NCI-H2227 treated with DMSO at 0.1 percent for 48 hours (cell line): ENCODE measurements around the gene PTPN1.
"Not testable (repeated sequence)": the region's sequence is repeated elsewhere in the genome, so short reads cannot be mapped to it uniquely, and the experiment has no call there.

Experiments used
- DNase-seq: peaks from one replicate; lab custom pipeline; 2025; lab: John Stamatoyannopoulos, UW

Gene PTPN1

GRCh38 chr20:50610212-50610718 is 100.1 kb downstream of the PTPN1 start:
- DNase-seq = no peak

GRCh38 chr20:50611128-50611810 is 101.1 kb downstream of the PTPN1 start:
- no peak for DNase-seq

- no peak for DNase-seq
Observed at GRCh38 chr20:50613438-50614169, 103.4 kb downstream of the PTPN1 start.

GRCh38 chr20:50615407-50615806 is 105.2 kb downstream of the PTPN1 start:
- DNase-seq = no peak

GRCh38 chr20:50617022-50617421 is 106.8 kb downstream of the PTPN1 start:
- no peak for DNase-seq

GRCh38 chr20:50618537-50618936 is 108.4 kb downstream of the PTPN1 start:
- no peak for DNase-seq

GRCh38 chr20:50620459-50620858 is 110.3 kb downstream of the PTPN1 start:
- not testable (repeated sequence) for DNase-seq

- no peak for DNase-seq
Observed at GRCh38 chr20:50621068-50621665, 111.0 kb downstream of the PTPN1 start.

- DNase-seq = no peak
Observed at GRCh38 chr20:50624351-50625016, 114.3 kb downstream of the PTPN1 start.

GRCh38 chr20:50625986-50626677 is 115.9 kb downstream of the PTPN1 start:
- DNase-seq = no peak

- DNase-seq = no peak
Observed at GRCh38 chr20:50627747-50628146, 117.6 kb downstream of the PTPN1 start.

GRCh38 chr20:50628332-50628731 is 118.1 kb downstream of the PTPN1 start:
- DNase-seq = no peak

- DNase-seq = no peak
Observed at GRCh38 chr20:50628853-50629669, 118.9 kb downstream of the PTPN1 start.

- no peak for DNase-seq
Observed at GRCh38 chr20:50629670-50630045, 119.5 kb downstream of the PTPN1 start.

GRCh38 chr20:50630578-50631263 is 120.5 kb downstream of the PTPN1 start:
- DNase-seq = no peak

- DNase-seq = no peak
Observed at GRCh38 chr20:50632236-50632635, 122.1 kb downstream of the PTPN1 start.

- DNase-seq = no peak
Observed at GRCh38 chr20:50632701-50633100, 122.5 kb downstream of the PTPN1 start.

- DNase-seq = no peak
Observed at GRCh38 chr20:50633361-50633760, 123.2 kb downstream of the PTPN1 start.

GRCh38 chr20:50634191-50634590 is 124.0 kb downstream of the PTPN1 start:
- no peak for DNase-seq
